Stimulated activated naive CD4-positive, alpha-beta T cell (primary cell): ENCODE results near the gene PPIL1.
"Not testable (repeated sequence)": the region's sequence is repeated elsewhere in the genome, so short reads cannot be mapped to it uniquely, and the experiment has no call there.

Experiments used
- DNase-seq, 6 experiments: peaks; one replicate each; lab custom pipeline; 2025; lab: John Stamatoyannopoulos, UW

The PPIL1 gene

DNA sequence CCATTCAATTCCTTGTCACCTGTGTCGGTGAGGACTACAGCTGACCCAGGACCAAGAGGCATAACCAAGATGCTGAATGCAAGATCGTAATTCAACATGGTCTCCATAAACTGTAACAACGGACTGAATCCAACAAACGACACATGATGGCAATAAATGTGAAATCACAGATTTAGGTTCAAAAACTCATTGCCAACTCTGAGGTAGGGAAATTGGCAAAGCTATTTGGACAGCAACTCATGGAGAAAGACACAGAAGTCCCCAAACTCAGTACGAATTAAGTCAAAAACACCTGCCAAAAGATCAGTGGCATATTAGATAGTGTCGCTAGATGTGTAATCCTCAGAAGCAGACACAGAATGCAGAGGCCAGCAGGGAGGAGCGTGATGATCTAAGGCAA lies 60.4 kb downstream of the PPIL1 start:
- DNase-seq = no peak

DNA sequence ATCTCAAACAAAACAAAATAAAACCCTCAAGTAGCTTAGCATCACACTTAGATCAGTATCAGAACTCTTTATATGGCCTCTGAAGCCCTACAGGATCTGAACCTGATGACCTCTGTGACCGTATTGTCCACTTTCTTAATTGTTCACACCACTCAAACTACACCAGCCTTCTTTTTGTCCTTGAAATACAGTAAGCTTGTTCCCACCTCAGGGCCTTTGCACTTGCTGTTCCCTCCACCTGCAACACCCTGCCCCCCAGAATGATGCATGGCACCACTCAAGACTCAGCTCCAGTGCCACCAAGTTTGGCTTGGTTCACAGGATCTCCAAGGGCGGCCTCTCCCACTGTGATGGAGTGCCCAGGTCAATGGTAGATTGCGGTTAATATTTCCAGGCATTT lies 61.1 kb downstream of the PPIL1 start:
- no peak for DNase-seq

DNA sequence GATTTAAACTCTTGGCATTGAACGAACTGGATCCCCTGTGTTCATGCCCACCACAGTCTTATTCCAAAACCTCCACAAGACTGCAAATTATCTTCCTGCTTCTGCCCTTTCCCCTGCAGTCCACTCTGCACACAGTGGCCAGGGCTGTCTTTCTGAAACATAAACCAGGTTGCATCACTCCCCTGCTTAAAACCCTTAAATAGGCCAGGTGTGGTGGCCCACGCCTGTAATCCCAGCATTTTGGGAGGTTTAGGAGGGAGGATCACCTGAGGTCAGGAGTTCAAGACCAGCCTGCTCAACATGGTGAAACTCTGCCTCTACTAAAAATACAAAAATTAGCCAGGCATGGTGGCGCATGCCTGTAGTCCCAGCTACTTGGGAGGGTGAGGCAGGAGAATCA lies 61.6 kb downstream of the PPIL1 start:
- not testable (repeated sequence) for DNase-seq

GRCh38 chr6:36809941-36810803 lies 64.4 kb downstream of the PPIL1 start:
- DNase-seq = no peak

- DNase-seq = no peak
These were observed 65.4 kb downstream of the PPIL1 start for GRCh38 chr6:36809156-36809555.

- DNase-seq = no peak
These were observed 66.0 kb downstream of the PPIL1 start for GRCh38 chr6:36808634-36809033.

- no peak for DNase-seq
These were observed 66.9 kb downstream of the PPIL1 start for GRCh38 chr6:36807750-36808149.

- no peak for DNase-seq
These were observed 67.5 kb downstream of the PPIL1 start for GRCh38 chr6:36807143-36807542.

DNA sequence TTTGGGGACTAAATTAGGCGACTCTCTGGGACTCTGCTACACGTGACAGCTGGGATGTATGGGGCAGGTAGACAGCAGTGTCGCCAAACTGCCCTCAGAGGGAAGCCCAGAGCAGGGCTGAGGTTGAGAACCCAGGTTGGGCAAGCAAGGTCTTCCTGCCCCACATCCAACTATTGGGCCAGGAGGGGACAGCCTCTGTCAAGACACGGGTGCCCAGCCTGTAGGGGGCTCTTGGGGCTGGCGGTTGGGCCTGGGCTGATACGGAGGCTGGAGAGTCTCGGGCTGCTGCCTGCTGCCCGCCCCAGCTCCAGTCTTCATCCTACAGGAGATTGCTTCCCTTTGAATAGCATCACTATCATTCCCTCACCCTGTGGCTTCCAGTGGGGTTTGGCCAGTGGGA lies 68.7 kb downstream of the PPIL1 start:
- DNase-seq = no peak

GRCh38 chr6:36805096-36805797 lies 69.4 kb downstream of the PPIL1 start:
- no peak for DNase-seq
